Measurements from ENCODE around the gene ATG3. TPM values are rescaled to one million over a fixed set of nuclear protein-coding genes. Genes with fewer than 3 reads are reported as not detected.
"Not testable (repeated sequence)": the region's sequence is repeated elsewhere in the genome, so short reads cannot be mapped to it uniquely, and the experiment has no call there.

ATG3 gene
- polyA plus RNA-seq, 1 experiment: 60.7 TPM

DNA sequence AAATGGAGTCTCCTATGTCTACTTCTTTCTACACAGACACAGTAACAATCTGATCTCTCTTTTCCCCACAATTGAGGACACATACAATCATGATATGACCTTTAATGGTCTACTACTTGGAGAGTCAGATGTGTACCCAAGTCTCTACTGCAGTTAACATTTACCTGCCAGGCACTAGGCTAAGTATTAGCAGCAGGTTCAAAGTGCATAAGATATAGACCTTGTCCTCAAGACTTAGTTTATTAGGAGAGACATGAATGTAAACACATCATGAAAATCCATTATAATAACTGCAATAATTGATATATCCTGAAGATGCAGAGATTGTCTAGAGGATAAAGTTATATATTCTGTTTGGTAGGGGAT, 3.2 kb upstream of the ATG3 start:
- H3K9me3 ChIP-seq (ENCODE audit: control insufficient read depth, insufficient read depth, low read length): no peaks in the 10 kb centered on the region; the same call in 1 of the 2 replicates
- no peak overlapping the region for H3K27ac ChIP-seq (ENCODE audit: low read depth, low read length)
- no peak overlapping the region for H3K4me3 ChIP-seq (ENCODE audit: low read depth, low read length)
- ChIA-PET POLR2A (no interaction called here), CTCF (no interaction called here)
- no peaks in the 10 kb centered on the region for H3K27me3 ChIP-seq (ENCODE audit: control insufficient read depth, insufficient read depth, low read length)
- no peak for DNase-seq (ENCODE audit: low read depth, low spot score)
- TF ChIP-seq, protein P1, sequence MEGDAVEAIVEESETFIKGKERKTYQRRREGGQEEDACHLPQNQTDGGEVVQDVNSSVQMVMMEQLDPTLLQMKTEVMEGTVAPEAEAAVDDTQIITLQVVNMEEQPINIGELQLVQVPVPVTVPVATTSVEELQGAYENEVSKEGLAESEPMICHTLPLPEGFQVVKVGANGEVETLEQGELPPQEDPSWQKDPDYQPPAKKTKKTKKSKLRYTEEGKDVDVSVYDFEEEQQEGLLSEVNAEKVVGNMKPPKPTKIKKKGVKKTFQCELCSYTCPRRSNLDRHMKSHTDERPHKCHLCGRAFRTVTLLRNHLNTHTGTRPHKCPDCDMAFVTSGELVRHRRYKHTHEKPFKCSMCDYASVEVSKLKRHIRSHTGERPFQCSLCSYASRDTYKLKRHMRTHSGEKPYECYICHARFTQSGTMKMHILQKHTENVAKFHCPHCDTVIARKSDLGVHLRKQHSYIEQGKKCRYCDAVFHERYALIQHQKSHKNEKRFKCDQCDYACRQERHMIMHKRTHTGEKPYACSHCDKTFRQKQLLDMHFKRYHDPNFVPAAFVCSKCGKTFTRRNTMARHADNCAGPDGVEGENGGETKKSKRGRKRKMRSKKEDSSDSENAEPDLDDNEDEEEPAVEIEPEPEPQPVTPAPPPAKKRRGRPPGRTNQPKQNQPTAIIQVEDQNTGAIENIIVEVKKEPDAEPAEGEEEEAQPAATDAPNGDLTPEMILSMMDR (IDR thresholded peaks at IDR 0.05; ENCODE audit: low read depth, low read length): no peak

DNA sequence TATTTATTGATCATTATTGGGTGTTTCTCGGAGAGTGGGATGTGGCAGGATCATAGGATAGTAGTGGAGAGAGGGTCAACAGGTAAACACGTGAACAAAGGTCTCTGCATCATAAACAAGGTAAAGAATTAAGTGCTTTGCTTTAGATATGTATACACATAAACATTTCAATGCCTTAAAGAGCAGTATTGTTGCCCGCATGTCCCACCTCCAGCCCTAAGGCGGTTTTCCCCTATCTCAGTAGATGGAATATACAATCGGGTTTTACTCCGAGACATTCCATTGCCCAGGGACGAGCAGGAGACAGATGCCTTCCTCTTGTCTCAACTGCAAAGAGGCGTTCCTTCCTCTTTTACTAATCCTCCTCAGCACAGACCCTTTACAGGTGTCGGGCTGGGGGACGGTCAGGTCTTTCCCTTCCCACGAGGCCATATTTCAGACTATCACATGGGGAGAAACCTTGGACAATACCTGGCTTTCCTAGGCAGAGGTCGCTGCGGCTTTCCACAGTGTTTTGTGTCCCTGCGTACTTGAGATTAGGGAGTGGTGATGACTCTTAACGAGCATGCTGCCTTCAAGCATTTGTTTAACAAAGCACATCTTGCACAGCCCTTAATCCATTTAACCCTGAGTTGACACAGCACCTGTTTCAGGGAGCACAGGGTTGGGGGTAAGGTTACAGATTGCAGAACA, 2.6 kb upstream of the ATG3 start:
- CTCF ChIA-PET; H3K27me3 ChIP-seq (ENCODE audit: control insufficient read depth, insufficient read depth, low read length); H3K9me3 ChIP-seq (ENCODE audit: control insufficient read depth, insufficient read depth, low read length); DNase-seq (ENCODE audit: low read depth, low spot score); H3K27ac ChIP-seq (ENCODE audit: low read depth, low read length); POLR2A ChIA-PET; H3K4me3 ChIP-seq (ENCODE audit: low read depth, low read length): not testable (repeated sequence)

DNA sequence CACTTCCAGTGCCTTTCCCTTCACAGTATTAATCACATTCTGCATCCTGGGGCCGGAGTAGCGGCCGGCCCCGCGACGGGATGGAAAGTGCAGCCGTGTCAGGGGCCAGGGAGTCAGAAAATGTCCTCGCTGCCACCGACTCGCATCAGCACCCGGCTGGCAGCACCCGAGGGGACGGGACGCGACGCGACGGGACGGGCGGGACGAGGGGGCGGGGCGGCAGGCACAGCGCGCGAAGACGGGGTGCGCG, 353 bp downstream of the ATG3 start:
- ChIA-PET POLR2A (interaction anchor here (0.6 to 1.0 kb wide), 4 partner anchors 68 to 452 kb away, joined by 3 to 4 read pairs (median 4); no protein-coding TSS in a partner anchor), CTCF (interaction anchor here (0.6 to 1.3 kb wide), 4 partner anchors 30 to 1277 kb away, joined by 3 to 5 read pairs (median 3); no protein-coding TSS in a partner anchor)
- Histone ChIP-seq H3K4me3 (ENCODE audit: low read depth, low read length) (peak overlapping the region; percentile 95), H3K9me3 (ENCODE audit: control insufficient read depth, insufficient read depth, low read length) (no peaks in the 10 kb centered on the region; the same call in 1 of the 2 replicates), H3K27ac (ENCODE audit: low read depth, low read length) (peak overlapping the region; percentile 99), H3K27me3 (ENCODE audit: control insufficient read depth, insufficient read depth, low read length) (no peaks in the 10 kb centered on the region)
- DNase-seq (ENCODE audit: low read depth, low spot score): no peak
- TF ChIP-seq, protein P1 (IDR thresholded peaks at IDR 0.05; ENCODE audit: low read depth, low read length): no peak

DNA sequence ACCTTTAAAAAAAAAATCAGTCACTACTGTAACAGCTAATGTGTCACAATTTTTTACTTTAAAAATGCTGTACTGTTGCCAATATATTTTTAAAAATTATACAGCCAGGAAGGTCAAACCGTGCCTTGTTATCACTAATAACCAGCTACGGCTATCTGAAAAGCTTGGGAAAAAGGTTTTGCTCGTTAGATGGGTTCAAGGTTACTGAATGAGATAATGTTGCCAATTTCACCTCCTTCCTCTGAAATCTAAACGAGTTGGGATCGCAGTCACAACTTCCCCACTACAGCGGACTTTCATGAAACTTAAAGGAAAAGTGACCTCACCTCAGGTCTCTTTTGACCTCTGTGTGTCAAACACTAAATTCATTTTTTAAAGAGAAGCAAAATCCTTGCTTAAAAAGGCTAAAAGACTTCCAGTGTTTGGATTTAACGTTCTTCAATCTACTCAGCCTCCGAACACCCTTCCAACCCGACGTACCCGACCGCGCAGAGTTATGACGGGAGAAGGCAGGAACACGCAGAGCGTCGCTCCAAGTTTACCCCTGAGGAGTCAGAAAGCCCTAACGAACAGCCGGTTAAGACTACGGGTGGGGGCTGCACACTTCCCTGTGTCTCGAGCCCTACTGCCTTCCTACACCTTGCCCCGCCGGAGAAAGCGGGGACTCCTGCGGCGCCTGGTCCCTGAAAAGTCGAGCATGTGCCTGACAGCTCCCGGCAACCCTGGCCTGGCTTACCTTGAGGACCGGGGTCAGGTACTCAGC, 860 bp downstream of the ATG3 start:
- CTCF ChIA-PET: interaction anchor here (0.6 to 1.3 kb wide), 5 partner anchors 12 to 1277 kb away, joined by 3 to 5 read pairs (median 3); no protein-coding TSS in a partner anchor

DNA sequence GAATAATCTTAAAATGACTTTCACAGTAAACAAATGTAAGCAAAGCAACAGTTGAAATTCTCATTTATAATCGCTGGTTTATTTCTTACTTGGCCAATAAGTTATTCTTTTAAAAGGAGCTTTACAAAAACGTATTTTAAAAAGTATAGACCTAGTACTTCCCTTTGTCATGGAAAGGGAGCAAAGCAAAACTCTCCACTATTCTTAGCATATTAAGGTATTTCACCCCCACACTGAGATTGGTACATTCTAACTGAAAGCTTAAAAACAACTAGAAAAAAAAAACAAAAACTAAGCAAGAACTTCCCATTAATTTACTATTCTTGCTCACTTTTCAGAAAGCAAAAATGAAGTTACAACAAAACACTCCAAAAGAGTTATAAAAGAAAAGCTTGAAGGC, 1.5 kb downstream of the ATG3 start:
- TF ChIP-seq, protein P1 (IDR thresholded peaks at IDR 0.05; ENCODE audit: low read depth, low read length): no peak
- Histone ChIP-seq H3K27ac (ENCODE audit: low read depth, low read length) (no peak overlapping the region), H3K4me3 (ENCODE audit: low read depth, low read length) (peak overlapping the region; percentile 95), H3K27me3 (ENCODE audit: control insufficient read depth, insufficient read depth, low read length) (no peaks in the 10 kb centered on the region), H3K9me3 (ENCODE audit: control insufficient read depth, insufficient read depth, low read length) (no peaks in the 10 kb centered on the region; the same call in 1 of the 2 replicates)
- ChIA-PET POLR2A (no interaction called here), CTCF (interaction anchor here (0.7 kb wide), 2 partner anchors 12 to 234 kb away, joined by 3 read pairs; no protein-coding TSS in a partner anchor)
- DNase-seq (ENCODE audit: low read depth, low spot score): no peak

More for the DNA sequence above, 860 bp downstream of the ATG3 start:
- peak; percentile 61 for DNase-seq (ENCODE audit: low read depth, low spot score)
- TF ChIP-seq, protein P1 (IDR thresholded peaks at IDR 0.05; ENCODE audit: low read depth, low read length): no peak
- H3K9me3 ChIP-seq (ENCODE audit: control insufficient read depth, insufficient read depth, low read length): no peaks in the 10 kb centered on the region; the same call in 1 of the 2 replicates
- POLR2A ChIA-PET: interaction anchor here (0.6 to 0.9 kb wide), 2 partner anchors 81 to 453 kb away, joined by 3 to 4 read pairs; no protein-coding TSS in a partner anchor
- peak overlapping the region; percentile 95 for H3K4me3 ChIP-seq (ENCODE audit: low read depth, low read length)
- no peaks in the 10 kb centered on the region for H3K27me3 ChIP-seq (ENCODE audit: control insufficient read depth, insufficient read depth, low read length)
- peak overlapping the region; percentile 99 for H3K27ac ChIP-seq (ENCODE audit: low read depth, low read length)
